CD4-positive, alpha-beta T cell treated with Interleukin-4 for 1 hour (primary cell): Measurements from ENCODE around the gene WWOX.

Source experiments
- DNase-seq, 2 donors: peaks; one replicate each; pipeline ENCODE4 v3.0.0-alpha.2; 2020 to 2022

The WWOX gene

GRCh38 chr16:78106686-78107085 is 7.2 kb downstream of the WWOX start:
- DNase-seq, result no peak

GRCh38 chr16:78108451-78108850 is 9.0 kb downstream of the WWOX start:
- no peak for DNase-seq

GRCh38 chr16:78113258-78113657 is 13.8 kb downstream of the WWOX start:
- no peak for DNase-seq

GRCh38 chr16:78115659-78116058 is 16.2 kb downstream of the WWOX start:
- DNase-seq, result no peak

- DNase-seq, result no peak
These were observed 17.5 kb downstream of the WWOX start for GRCh38 chr16:78116946-78117345.

GRCh38 chr16:78117391-78117790 is 17.9 kb downstream of the WWOX start:
- DNase-seq, result no peak

GRCh38 chr16:78118469-78119025 is 19.1 kb downstream of the WWOX start:
- DNase-seq, result no peak

GRCh38 chr16:78122774-78123315 is 23.4 kb downstream of the WWOX start:
- peak in 1 of 2 donors; percentile 71 for DNase-seq

GRCh38 chr16:78125112-78125844 is 25.8 kb downstream of the WWOX start:
- no peak for DNase-seq

GRCh38 chr16:78126662-78127061 is 27.2 kb downstream of the WWOX start:
- no peak for DNase-seq

GRCh38 chr16:78127130-78127529 is 27.7 kb downstream of the WWOX start:
- no peak for DNase-seq

GRCh38 chr16:78128913-78129312 is 29.5 kb downstream of the WWOX start:
- DNase-seq, result no peak

GRCh38 chr16:78129349-78129748 is 29.9 kb downstream of the WWOX start:
- DNase-seq, result no peak

- no peak for DNase-seq
These were observed 30.7 kb downstream of the WWOX start for GRCh38 chr16:78130083-78130608.

GRCh38 chr16:78130950-78131349 is 31.5 kb downstream of the WWOX start:
- DNase-seq, result no peak

GRCh38 chr16:78133919-78134318 is 34.5 kb downstream of the WWOX start:
- DNase-seq, result no peak

GRCh38 chr16:78134944-78135619 is 35.6 kb downstream of the WWOX start:
- DNase-seq, result peak in 1 of 2 donors; percentile 9

GRCh38 chr16:78137179-78137578 is 37.7 kb downstream of the WWOX start:
- DNase-seq, result no peak

GRCh38 chr16:78137782-78138616 is 38.5 kb downstream of the WWOX start:
- DNase-seq, result no peak

GRCh38 chr16:78140818-78141466 is 41.5 kb downstream of the WWOX start:
- DNase-seq, result no peak

GRCh38 chr16:78142788-78143187 is 43.3 kb downstream of the WWOX start:
- DNase-seq, result no peak

GRCh38 chr16:78146807-78147206 is 47.4 kb downstream of the WWOX start:
- no peak for DNase-seq
